HG02610 (cell line): ENCODE data around the gene DNAAF9.

Experiments
- ATAC-seq: cut with Tn5 transposase; IDR thresholded peaks from one replicate; pipeline ENCODE4 v1.9.1; 2021; ENCODE audit warnings: mild to moderate bottlenecking, moderate library complexity; ENCODE audit not compliant: unreplicated experiment

DNAAF9 gene

DNA sequence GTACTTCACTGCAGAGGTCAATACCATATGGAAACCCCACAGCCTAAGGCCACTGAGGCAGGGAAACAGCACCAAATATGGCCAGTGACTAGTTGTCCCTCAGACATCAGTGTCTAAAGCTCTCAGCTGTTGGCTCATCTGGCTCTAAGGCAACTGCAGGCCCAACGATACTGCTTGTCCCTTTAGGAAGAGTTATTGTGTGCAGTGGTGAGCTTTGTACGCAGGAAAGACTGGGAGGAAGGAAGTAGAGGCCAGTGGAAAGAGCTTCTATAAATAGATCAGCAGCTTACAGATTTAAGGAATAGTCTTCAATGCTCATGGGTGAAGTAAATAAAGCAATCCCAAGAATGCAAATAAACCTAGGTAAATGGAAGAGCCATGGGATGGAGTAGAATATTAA, 29.3 kb downstream of the DNAAF9 start:
- no peak for ATAC-seq

GRCh38 chr20:3377644-3378043, 29.8 kb downstream of the DNAAF9 start:
- no peak for ATAC-seq

DNA sequence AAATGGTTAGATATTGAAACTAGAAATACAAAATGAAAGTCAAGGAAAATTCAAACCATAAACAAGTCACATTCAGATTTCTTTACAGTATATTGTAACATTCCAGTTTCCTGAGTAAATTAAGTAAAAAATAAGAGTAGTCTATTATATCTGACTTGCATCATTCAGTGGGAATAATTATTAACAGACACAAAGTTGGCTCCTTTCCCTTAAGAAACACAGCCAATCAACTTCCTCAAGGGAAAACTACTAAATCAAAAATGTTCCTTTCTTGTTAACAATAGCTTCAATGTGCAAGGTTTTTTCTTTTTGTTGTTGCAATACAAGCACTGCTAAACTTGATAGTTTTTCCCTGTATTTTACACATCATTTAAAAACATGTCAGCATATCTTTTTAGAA, 33.2 kb downstream of the DNAAF9 start:
- no peak for ATAC-seq

DNA sequence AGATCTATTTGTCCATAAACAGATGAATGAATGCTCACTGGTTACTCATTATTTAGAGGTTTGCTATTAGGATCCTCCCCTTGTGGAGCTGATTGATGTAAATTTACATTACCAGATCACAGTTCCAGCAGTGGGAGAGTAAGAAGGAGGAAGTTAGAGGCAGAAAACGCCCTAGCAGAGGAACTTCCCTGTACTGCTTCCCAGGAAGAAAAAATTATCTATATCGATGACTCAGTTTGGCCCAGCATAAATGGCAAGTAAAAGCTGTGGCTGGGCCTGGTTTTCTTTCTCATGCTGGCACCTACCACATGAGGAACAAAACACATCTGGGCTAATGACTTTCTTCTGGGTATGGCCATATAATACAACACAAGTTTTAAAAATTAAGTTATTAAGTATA, 35.7 kb downstream of the DNAAF9 start:
- no peak for ATAC-seq

GRCh38 chr20:3367089-3367488, 40.4 kb downstream of the DNAAF9 start:
- ATAC-seq: no peak

- ATAC-seq: no peak
Observed at GRCh38 chr20:3364323-3365013, 43.0 kb downstream of the DNAAF9 start.

- no peak for ATAC-seq
Observed at GRCh38 chr20:3360752-3361151, 46.7 kb downstream of the DNAAF9 start.

DNA sequence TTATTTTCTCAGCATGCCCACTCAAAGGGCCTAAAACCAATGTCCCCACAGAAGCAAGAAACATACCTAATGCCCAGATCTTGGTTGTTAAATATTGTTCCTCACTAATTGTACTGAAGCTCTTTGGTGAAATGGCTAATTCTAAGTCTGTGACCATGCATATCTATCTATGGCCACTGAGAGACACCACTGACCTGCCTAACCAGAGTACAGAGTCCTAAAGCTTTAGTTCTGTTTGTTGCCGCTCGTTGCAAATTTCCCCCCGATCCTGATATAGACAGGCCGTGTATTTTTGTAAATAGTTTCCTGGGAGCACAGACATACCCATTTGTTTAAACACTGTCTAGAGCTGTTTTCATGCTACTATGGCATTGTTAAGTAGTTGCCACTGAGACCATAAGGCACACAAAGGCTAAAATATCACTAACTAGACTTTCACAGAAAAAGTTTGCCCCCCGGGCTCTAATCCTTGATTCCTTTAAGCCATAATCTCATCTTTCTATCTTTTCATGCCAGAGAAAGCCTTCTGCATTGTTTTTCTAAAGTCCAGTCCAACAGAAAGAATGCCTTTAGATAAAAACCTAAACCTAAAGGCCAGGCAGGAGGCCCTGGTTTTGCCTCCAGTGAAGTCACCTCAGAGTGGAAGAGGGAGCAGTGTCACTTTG, 48.7 kb downstream of the DNAAF9 start:
- ATAC-seq: no peak
